ENCODE results near the gene PSMC3.

DNA sequence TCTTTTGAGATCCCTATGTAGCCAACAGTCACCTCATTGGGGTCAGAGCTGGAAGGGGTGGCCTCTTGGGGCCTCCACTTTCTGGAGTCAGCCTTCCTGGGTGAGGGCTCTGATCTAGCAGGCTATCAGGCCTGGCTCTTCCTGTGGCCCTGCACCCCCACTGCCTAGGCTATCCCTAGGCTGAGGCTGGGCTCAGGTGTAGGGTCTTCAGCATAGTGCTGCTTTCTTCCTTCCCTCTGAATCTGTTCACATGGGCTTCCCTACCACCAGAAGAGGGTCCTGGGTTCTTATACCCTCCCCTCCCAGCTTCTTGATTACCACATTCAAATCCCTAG, 47.4 kb downstream of the PSMC3 start:
- TF ChIP-seq CEBPB (IDR thresholded peaks at IDR 0.05) (no peak), TCF12 (IDR thresholded peaks at IDR 0.05; ENCODE audit: low read depth) (no peak)
- TF ChIP-seq, protein P1, sequence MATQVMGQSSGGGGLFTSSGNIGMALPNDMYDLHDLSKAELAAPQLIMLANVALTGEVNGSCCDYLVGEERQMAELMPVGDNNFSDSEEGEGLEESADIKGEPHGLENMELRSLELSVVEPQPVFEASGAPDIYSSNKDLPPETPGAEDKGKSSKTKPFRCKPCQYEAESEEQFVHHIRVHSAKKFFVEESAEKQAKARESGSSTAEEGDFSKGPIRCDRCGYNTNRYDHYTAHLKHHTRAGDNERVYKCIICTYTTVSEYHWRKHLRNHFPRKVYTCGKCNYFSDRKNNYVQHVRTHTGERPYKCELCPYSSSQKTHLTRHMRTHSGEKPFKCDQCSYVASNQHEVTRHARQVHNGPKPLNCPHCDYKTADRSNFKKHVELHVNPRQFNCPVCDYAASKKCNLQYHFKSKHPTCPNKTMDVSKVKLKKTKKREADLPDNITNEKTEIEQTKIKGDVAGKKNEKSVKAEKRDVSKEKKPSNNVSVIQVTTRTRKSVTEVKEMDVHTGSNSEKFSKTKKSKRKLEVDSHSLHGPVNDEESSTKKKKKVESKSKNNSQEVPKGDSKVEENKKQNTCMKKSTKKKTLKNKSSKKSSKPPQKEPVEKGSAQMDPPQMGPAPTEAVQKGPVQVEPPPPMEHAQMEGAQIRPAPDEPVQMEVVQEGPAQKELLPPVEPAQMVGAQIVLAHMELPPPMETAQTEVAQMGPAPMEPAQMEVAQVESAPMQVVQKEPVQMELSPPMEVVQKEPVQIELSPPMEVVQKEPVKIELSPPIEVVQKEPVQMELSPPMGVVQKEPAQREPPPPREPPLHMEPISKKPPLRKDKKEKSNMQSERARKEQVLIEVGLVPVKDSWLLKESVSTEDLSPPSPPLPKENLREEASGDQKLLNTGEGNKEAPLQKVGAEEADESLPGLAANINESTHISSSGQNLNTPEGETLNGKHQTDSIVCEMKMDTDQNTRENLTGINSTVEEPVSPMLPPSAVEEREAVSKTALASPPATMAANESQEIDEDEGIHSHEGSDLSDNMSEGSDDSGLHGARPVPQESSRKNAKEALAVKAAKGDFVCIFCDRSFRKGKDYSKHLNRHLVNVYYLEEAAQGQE (IDR thresholded peaks at IDR 0.05; ENCODE audit: low read depth) = no peak

Measured in Ishikawa (cell line).